HG03139 (cell line): ENCODE measurements around the gene ADM2.
A peak's percentile ranks its signal among the peaks of the same experiment; 100 is the strongest.

ENCODE experiments used
- ATAC-seq: cut with Tn5 transposase; IDR thresholded peaks from one replicate; pipeline ENCODE4 v1.9.1; 2021; ENCODE audit not compliant: unreplicated experiment

The ADM2 gene

GRCh38 chr22:50467341-50467740, 14.0 kb upstream of the ADM2 start:
- ATAC-seq, result no peak

DNA sequence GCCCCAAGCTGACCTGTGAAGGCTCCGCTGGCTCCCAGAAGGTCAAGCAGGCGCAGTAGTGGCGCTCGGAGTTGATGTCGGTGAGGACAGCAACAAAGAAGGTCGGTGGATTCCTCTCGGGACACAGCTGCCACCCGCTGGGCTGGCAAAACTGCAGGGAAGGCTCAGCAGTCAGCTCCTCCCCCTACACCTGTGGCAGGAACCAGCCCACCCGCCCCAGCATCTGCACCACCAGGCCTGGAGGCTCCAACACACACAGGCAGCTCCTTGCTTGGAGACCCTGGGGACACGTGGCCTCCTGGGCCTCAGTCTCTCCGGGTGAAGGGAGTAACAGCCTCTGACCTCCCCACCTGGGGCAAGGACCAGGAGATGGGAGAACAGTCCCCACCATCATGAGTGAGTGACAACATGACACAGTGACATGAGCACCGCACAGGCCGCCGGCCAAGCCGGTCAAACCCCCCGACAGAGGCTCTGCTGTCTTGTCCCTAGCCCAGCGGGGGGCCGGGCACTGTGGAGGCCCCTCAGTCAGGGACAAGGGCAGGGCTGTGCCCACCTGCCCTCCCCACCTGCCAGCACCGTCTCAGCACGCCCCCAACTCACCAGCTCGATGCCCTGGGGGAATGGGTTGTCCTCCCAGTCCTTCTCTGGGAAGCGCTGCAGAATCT, 13.4 kb upstream of the ADM2 start:
- no peak for ATAC-seq

DNA sequence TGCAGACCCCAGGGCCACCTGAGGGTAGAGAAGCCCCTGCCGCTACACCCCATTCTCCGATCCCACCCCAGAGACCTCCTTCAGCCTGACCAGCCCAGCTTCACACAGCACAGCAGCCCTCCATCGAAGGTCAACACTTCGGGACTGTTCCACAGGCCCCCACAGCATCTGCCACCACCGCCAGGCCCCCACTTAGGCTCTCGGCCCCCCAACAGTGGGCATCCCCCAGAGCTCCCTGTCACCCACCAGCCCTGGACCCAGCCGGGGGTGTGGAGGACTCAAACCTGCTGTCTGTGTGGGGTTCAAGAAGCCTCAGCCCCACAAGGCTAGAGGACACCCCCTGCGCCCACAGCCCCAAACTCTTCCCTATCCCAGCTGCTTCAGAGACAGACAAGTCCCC, 12.7 kb upstream of the ADM2 start:
- no peak for ATAC-seq

DNA sequence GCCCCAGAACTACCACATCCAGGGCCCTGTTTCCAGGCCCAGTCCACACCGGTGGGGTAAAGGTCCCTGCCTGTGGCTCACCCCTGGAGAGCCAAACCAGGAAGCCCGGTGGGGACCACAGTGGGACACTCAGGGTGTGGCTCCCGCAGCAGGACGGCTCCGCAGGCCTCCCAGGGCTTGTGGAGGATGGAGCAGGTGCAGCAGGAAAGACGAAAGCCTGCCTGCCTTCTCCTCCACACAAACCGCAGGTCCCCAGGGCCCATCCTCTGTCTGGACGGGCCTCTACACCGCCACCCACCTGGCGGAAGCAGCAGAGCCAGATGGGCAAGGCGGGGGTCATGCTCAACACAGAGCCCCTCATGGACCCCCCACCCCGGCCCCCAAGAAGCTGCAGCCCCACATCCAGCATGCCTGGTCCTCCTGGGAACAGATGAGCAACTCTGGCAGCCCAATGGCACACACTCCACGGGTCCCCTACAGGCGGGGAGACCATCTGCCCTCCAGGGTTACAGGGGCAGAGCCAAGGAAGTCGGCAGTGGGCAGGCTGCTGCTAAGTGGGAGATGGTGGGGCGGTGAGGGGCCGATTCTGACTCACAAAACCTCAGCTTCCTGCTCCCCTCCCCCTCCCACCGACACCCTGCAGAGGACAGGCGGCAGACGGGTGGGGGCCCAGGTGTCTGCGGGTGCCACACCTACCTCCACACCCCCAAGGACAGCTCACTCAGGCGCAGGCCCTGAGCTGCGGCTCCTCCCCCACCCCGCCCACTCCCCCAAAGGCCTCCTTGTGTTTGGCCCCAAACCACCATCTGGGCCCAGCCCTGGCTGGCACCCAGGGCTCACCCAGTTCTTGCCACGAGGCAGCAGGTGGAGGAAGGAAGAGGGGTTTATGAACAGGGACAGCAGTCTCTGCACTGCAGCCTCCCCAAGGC, 11.7 kb upstream of the ADM2 start:
- peak; percentile 48 for ATAC-seq

- no peak for ATAC-seq
Measured at GRCh38 chr22:50470491-50470890, 10.9 kb upstream of the ADM2 start.

GRCh38 chr22:50471197-50471847, 10.0 kb upstream of the ADM2 start:
- no peak for ATAC-seq

DNA sequence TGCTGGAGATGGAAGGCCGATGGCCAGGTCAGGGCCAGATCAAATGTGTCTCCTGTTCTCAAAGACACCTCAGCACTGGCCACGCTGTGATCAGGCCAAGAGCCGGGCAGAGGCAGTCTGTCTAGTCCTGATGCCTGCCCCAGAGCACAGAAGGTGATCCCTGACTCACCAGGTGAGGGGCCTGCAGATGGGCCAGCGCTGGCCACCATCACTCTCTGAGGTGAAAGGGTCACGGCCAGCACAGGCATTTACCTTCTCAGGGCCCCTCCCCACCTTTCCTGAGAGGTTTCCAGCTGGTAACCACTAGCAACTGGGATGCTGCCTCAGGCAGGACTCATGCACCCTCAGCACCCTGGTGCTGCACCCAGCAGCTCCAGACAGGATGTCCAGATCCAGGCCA, 9.4 kb upstream of the ADM2 start:
- no peak for ATAC-seq

DNA sequence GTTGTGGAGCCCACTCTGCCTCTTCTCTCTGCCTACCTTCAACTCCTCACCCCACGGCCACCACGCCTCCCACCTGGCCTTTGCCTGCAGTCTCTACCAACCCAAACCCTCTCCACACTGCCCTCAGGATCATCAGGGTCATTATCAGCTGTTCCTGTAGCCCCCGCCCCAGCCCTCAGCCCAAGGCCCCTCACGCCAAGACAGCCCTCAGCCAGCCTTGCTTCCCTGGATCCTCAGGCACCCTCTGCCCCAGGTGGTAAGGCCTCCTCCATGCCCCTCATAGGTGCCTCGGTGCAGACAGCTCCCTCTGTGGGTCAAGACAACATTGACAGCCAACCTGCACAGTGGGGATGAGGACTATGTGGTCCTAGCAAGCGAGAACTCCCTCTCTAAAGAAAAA, 8.3 kb upstream of the ADM2 start:
- no peak for ATAC-seq

- ATAC-seq, result no peak
Measured at GRCh38 chr22:50473855-50474671, 7.3 kb upstream of the ADM2 start.

- ATAC-seq, result peak; percentile 62
Measured at GRCh38 chr22:50474710-50475651, 6.4 kb upstream of the ADM2 start, which contains the start of gene SBF1. TSS of gene SBF1 (minus strand) at chr22:50475035. CDS start at chr22:50474840, 195 bp downstream.

GRCh38 chr22:50475652-50476002, 5.7 kb upstream of the ADM2 start:
- ATAC-seq, result no peak

DNA sequence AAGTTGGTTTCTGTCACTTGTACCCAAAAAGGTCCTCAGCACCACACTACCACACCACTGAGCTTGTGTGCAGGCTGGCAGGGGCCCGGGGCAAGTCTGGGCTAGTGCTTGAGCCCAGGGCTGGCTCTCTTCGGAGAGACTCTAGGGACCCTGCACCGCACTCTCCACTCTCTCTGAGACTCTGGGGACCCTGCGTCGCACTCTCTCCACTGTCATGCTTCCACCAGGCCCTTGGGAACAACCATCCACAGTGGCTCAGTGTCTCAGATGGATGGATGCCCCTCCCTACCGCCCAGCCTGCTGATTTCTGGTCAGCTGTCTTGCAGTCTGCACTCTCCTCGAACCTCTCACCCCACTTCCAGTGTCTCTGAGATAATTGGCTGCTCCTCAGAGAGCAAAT, 4.5 kb upstream of the ADM2 start:
- ATAC-seq, result no peak

DNA sequence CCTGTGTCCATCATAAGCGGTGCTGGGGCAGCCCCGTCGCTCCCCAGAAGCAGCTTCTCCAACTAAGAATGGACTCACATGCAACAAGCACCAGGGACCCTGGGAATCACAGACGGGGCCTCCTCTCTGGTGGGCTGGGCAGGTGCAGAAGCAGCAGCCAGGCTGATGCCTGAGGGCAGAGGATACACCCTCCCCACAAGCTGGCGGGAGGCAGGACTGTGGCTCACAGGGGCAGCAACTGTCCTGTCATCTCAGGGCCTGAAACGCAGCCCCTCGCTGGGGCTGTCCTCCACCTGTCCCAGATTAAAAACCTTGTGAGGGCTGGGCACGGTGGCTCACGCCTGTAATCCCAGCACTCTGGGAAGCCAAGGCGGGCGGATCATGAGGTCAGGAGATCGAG, 3.4 kb upstream of the ADM2 start:
- no peak for ATAC-seq

DNA sequence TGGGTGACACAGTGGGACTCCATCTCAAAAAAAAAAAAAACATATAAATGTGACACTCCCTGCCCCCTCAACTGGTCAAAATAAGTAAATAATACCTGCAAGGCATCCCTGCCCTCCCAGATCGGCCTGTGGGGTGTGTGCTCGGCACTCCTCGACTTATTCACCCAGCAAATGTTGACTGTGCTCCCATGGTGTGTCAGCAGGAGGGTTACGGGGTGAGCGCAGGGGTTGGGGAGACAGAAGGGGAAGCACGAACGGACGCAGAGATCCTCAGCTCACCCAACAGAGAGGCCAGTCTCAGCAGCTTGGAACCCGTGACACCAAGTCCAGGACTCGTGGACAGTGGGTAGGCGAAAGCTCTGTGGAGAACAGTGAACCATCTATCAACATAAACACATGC, 1.6 kb upstream of the ADM2 start:
- ATAC-seq, result no peak

- no peak for ATAC-seq
Measured at GRCh38 chr22:50481045-50481439, 301 bp upstream of the ADM2 start.

GRCh38 chr22:50482107-50483074, 1.0 kb downstream of the ADM2 start:
- no peak for ATAC-seq

- no peak for ATAC-seq
Measured at GRCh38 chr22:50483106-50483505, 1.8 kb downstream of the ADM2 start.

- ATAC-seq, result no peak
Measured at GRCh38 chr22:50483556-50483955, 2.2 kb downstream of the ADM2 start.
